Esophagus squamous epithelium (tissue), 5 donors: ENCODE measurements around the gene MRPS23. TPM values are rescaled to one million over a fixed set of nuclear protein-coding genes. Genes with fewer than 3 reads are reported as not detected.

ENCODE experiments used
- DNase-seq: peaks from one replicate; lab custom pipeline; 2025; lab: John Stamatoyannopoulos, UW
- H3K27ac ChIP-seq, 4 donors: fragments of 200-600 bp; sonication (generic); one replicate each; pipeline ENCODE4 v1.5.1; 2016 to 2019; ENCODE audit warnings: mild to moderate bottlenecking in 1 of 4
- H3K27me3 ChIP-seq, 4 donors: fragments of 200-600 bp; sonication (generic); 1 replicate in 3 of 4; 2 replicates in 1 of 4; pipeline versions ENCODE4 v1.5.1 to v1.6.0; 2017 to 2021; ENCODE audit warnings: antibody characterized with exemption in 1 of 4
- H3K36me3 ChIP-seq, 3 donors: fragments of 200-600 bp; sonication (generic); one replicate each; pipeline ENCODE4 v1.5.1; 2016 to 2019
- H3K4me1 ChIP-seq, 3 donors: fragments of 200-600 bp; sonication (generic); one replicate each; pipeline ENCODE4 v1.5.1; 2017 to 2019
- H3K4me3 ChIP-seq, 4 donors: fragments of 200-600 bp; sonication (generic); 1 replicate in 3 of 4; 2 replicates in 1 of 4; pipeline ENCODE4 v1.5.1; 2016 to 2019; ENCODE audit warnings: mild to moderate bottlenecking in 2 of 4, moderate library complexity in 1 of 4
- H3K9me3 ChIP-seq, 3 donors: fragments of 200-600 bp; sonication (generic); one replicate each; pipeline ENCODE4 v1.5.1; 2016 to 2019
- CTCF ChIP-seq, 6 experiments: fragments of 450-650 bp in 4 of 6; fragments of 200-600 bp in 2 of 6; sonication (generic) in 2 of 6; IDR thresholded peaks; one replicate each; pipeline ENCODE4 v1.5.1; 2016 to 2019; ENCODE audit warnings: antibody characterized with exemption in 6 of 6, mild to moderate bottlenecking in 4 of 6, moderate library complexity in 4 of 6
- POLR2A ChIP-seq, 4 donors: fragments of 450-650 bp; IDR thresholded peaks; one replicate each; pipeline ENCODE4 v1.6.1; 2017; ENCODE audit warnings: antibody characterized with exemption in 4 of 4, mild to moderate bottlenecking in 4 of 4, moderate library complexity in 3 of 4
- WGBS, 2 donors: methylation state at CpG; one replicate each; pipeline ENCODE4 v1.1.5; 2018; 5-methylcytosine and 5-hydroxymethylcytosine counted together
- intact Hi-C: fragments of 100-400 bp; cut with DNase I; formaldehyde crosslinking; loops from one replicate; pipeline ENCODE4 v1.15.0; 2022
- total RNA-seq, 4 donors: library from RNA; depleted of rRNA; stranded (reverse); fragments of >200 nt; gene quantifications; one replicate each; pipeline ENCODE4 v1.1.0, GENCODE V29; 2016
- donor health status: DM: yes; HTN: yes; CAD: no.

MRPS23 gene
- total RNA-seq, 4 donors from 2014 or later, result 9.9 to 25.2 (median 20.8) TPM

GRCh38 chr17:57872536-57872935 lies 22.7 kb upstream of the MRPS23 start:
- TF ChIP-seq POLR2A (IDR thresholded peaks at IDR 0.05), result no peak
- TF ChIP-seq CTCF (IDR thresholded peaks at IDR 0.05), result no peak
- Histone ChIP-seq H3K4me1 (peaks cover 48 to 92% (median 65%) of the 10 kb centered on the region in 3 donors), H3K9me3 (no peaks in the 10 kb centered on the region), H3K27me3 (no peaks in the 10 kb centered on the region), H3K4me3 (no peak overlapping the region), H3K27ac (no peak overlapping the region), H3K36me3 (peaks cover 0 to 74% (median 6%) of the 10 kb centered on the region in 3 donors)
- DNase-seq, result no peak
- intact Hi-C loops, result no loop called here
- 80 to 84% methylated on average over 13 to 14 of the region's 14 CpGs for WGBS, 2 donors

DNA sequence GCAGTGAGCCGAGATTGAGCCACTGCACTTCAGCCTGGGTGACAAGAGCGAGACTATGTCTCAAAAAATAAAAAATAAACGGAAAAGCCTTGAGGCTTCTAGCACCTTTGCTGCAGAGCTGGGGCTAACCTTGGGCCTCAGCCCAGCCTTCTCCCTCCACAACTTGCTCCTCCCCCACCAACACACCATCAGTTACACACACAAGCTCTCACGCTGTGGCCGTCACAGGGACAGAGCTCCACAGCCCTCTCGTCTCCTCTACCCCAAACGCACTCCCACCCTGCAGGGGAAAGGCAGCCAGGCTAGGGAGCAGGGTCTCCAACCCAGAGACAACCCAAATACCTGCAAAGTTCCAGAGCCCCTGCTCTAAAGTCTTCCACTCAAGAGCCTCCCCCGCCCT lies 22.0 kb upstream of the MRPS23 start:
- no peak overlapping the region for H3K4me3 ChIP-seq
- TF ChIP-seq POLR2A (IDR thresholded peaks at IDR 0.05) (no peak), CTCF (IDR thresholded peaks at IDR 0.05) (no peak)
- H3K4me1 ChIP-seq, result peaks cover 54 to 94% (median 71%) of the 10 kb centered on the region in 3 donors
- no peak for DNase-seq
- no peaks in the 10 kb centered on the region for H3K27me3 ChIP-seq
- intact Hi-C loops, result no loop called here
- H3K9me3 ChIP-seq, result no peaks in the 10 kb centered on the region
- no peak overlapping the region for H3K27ac ChIP-seq
- WGBS, 2 donors, result 80 to 95% methylated on average over 6 of the region's 8 CpGs
- peaks cover 0 to 71% (median 6%) of the 10 kb centered on the region in 3 donors for H3K36me3 ChIP-seq

DNA sequence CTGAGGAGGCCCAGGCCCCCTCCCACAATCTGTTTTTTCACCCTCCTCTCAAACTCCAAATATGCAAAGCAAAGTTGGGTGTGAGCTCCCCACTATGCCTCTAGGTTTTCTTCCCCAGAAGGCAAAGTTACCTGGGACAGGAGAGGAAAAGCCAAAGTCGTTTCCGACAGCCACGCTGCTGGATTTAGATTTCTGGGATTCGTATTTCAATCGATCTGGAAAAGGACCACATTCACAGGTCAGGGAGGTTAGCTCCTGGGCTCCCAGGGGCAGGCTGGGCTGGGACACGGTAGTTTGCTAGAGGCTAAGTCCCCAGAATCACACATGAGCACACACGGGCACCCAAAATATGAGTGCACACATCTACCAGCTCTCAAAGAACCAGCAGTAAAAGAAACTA lies 21.3 kb upstream of the MRPS23 start:
- Histone ChIP-seq H3K36me3 (peaks cover 0 to 71% (median 6%) of the 10 kb centered on the region in 3 donors), H3K9me3 (no peaks in the 10 kb centered on the region), H3K27me3 (no peaks in the 10 kb centered on the region), H3K4me3 (no peak overlapping the region), H3K27ac (peak overlapping the region in 1 of 4 donors; percentile 79), H3K4me1 (peaks cover 55 to 88% (median 69%) of the 10 kb centered on the region in 3 donors)
- no peak for TF ChIP-seq CTCF (IDR thresholded peaks at IDR 0.05)
- TF ChIP-seq POLR2A (IDR thresholded peaks at IDR 0.05), result no peak
- 80 to 85% methylated on average over 2 to 3 of the region's 7 CpGs for WGBS, 2 donors
- no peak for DNase-seq
- intact Hi-C loops, result no loop called here

GRCh38 chr17:57870283-57870635 lies 20.4 kb upstream of the MRPS23 start:
- Histone ChIP-seq H3K27ac (peak overlapping the region in 3 of 4 donors; percentile 79 to 90 (median 88)), H3K9me3 (no peaks in the 10 kb centered on the region), H3K36me3 (peaks cover 0 to 73% (median 6%) of the 10 kb centered on the region in 3 donors), H3K27me3 (no peaks in the 10 kb centered on the region), H3K4me1 (peaks cover 50 to 79% (median 60%) of the 10 kb centered on the region in 3 donors), H3K4me3 (no peak overlapping the region)
- DNase-seq, result no peak
- TF ChIP-seq POLR2A (IDR thresholded peaks at IDR 0.05) (no peak), CTCF (IDR thresholded peaks at IDR 0.05) (no peak)
- intact Hi-C loops, result no loop called here

- intact Hi-C loops, result loop anchor here (10.0 kb wide), 2 partner anchors 85 to 245 kb away; partner anchors contain the start of gene CUEDC1
- peaks cover 45 to 74% (median 55%) of the 10 kb centered on the region in 3 donors for H3K4me1 ChIP-seq
- no peak for DNase-seq
- H3K27ac ChIP-seq, result peak overlapping the region; percentile 73 to 90 (median 84)
- TF ChIP-seq CTCF (IDR thresholded peaks at IDR 0.05) (no peak), POLR2A (IDR thresholded peaks at IDR 0.05) (no peak)
- peaks cover 0 to 78% (median 6%) of the 10 kb centered on the region in 3 donors for H3K36me3 ChIP-seq
- 74 to 82% methylated on average over 5 to 7 of the region's 9 CpGs for WGBS, 2 donors
- no peaks in the 10 kb centered on the region for H3K27me3 ChIP-seq
- no peaks in the 10 kb centered on the region for H3K9me3 ChIP-seq
- H3K4me3 ChIP-seq, result no peak overlapping the region
Measured at GRCh38 chr17:57869617-57870282, 19.9 kb upstream of the MRPS23 start.
